ELF-1 (cell line): Measurements from ENCODE around the gene PEA15.

ENCODE experiments used
- DNase-seq: peaks from one replicate; pipeline ENCODE4 v3.0.0-alpha.2; 2016; ENCODE audit warnings: low read depth, low spot score

Gene PEA15

GRCh38 chr1:160205242-160206035 lies at the start of gene PEA15:
Gene PEA15, plus strand, starts transcription at chr1:160205384. Its CDS starts 6,161 bp downstream, at chr1:160211545.
- peak; percentile 54 for DNase-seq

- DNase-seq, result no peak
These were observed 48.8 kb upstream of the PEA15 start for GRCh38 chr1:160156361-160156760.

- DNase-seq, result no peak
These were observed 48.0 kb upstream of the PEA15 start for GRCh38 chr1:160157174-160157573.

GRCh38 chr1:160158031-160158430 lies 47.2 kb upstream of the PEA15 start:
- DNase-seq, result no peak

GRCh38 chr1:160158534-160158933 lies 46.6 kb upstream of the PEA15 start:
- no peak for DNase-seq

- DNase-seq, result no peak
These were observed 45.3 kb upstream of the PEA15 start for GRCh38 chr1:160159846-160160245.

GRCh38 chr1:160161965-160162705 lies 43.0 kb upstream of the PEA15 start:
- DNase-seq, result peak; percentile 70

- no peak for DNase-seq
These were observed 42.3 kb upstream of the PEA15 start for GRCh38 chr1:160162931-160163330.

GRCh38 chr1:160163615-160164014 lies 41.6 kb upstream of the PEA15 start:
- no peak for DNase-seq

GRCh38 chr1:160164121-160164520 lies 41.1 kb upstream of the PEA15 start:
- DNase-seq, result no peak

- no peak for DNase-seq
These were observed 38.9 kb upstream of the PEA15 start for GRCh38 chr1:160166166-160166868.

- DNase-seq, result no peak
These were observed 38.1 kb upstream of the PEA15 start for GRCh38 chr1:160167056-160167455.

- DNase-seq, result no peak
These were observed 37.6 kb upstream of the PEA15 start for GRCh38 chr1:160167580-160167979.

GRCh38 chr1:160168016-160168415 lies 37.2 kb upstream of the PEA15 start:
- DNase-seq, result no peak

GRCh38 chr1:160168609-160169369 lies 36.4 kb upstream of the PEA15 start:
- peak; percentile 78 for DNase-seq

GRCh38 chr1:160169553-160170399 lies 35.4 kb upstream of the PEA15 start:
- DNase-seq, result peak; percentile 90

- DNase-seq, result no peak
These were observed 33.8 kb upstream of the PEA15 start for GRCh38 chr1:160171354-160171753.

GRCh38 chr1:160171980-160172379 lies 33.2 kb upstream of the PEA15 start:
- DNase-seq, result peak; percentile 77

GRCh38 chr1:160177231-160177630 lies 28.0 kb upstream of the PEA15 start:
- DNase-seq, result peak; percentile 39

- DNase-seq, result peak; percentile 25
These were observed 27.5 kb upstream of the PEA15 start for GRCh38 chr1:160177667-160178066.

- DNase-seq, result no peak
These were observed 26.5 kb upstream of the PEA15 start for GRCh38 chr1:160178731-160179130.
